Myocyte (in vitro differentiated cells): ENCODE results near the gene FAM168A. TPM values are rescaled to one million over a fixed set of nuclear protein-coding genes. Genes with fewer than 3 reads are reported as not detected.

ENCODE experiments used
- DNase-seq: peaks from one replicate; pipeline ENCODE4 v3.0.0-alpha.2; 2012; ENCODE audit warnings: low read depth
- total RNA-seq: library from RNA; depleted of rRNA; stranded (reverse); fragments of >200 nt; gene quantifications from 2 replicates; pipeline ENCODE4 v1.2.3, GENCODE V29; 2014

The FAM168A gene
- total RNA-seq, 1 donor from 2014 or later = 23.3 TPM

DNA sequence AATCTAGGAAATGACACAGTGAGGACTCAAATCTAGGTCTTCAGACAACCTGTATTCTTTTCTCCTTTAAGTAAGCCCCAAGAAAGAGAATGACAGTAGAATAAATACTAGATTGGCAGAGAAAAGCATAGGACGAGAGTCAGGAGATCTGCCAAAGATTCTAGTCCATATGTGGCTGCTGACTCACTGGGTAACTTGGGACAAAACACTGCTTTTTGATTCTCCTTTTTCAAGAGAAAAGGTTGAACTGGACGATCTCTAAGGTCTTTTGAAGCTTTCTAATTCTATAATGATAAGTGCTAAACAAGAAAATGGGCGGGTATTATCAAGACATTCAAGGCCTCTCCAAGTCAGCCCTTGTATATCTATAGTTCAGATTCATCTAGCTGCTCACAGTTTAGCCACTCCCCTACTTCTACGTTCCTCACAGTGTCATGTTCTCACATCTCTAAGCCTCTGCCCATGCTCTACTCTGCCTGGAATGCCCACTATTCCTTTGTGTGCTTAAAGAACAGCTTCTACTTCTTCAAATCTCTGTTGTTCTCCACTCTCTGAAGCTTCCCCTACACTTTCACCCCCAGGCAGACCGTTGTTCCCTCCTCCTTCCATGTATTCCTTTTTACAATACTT is 168.7 kb downstream of the FAM168A start:
- peak; percentile 50 for DNase-seq

DNA sequence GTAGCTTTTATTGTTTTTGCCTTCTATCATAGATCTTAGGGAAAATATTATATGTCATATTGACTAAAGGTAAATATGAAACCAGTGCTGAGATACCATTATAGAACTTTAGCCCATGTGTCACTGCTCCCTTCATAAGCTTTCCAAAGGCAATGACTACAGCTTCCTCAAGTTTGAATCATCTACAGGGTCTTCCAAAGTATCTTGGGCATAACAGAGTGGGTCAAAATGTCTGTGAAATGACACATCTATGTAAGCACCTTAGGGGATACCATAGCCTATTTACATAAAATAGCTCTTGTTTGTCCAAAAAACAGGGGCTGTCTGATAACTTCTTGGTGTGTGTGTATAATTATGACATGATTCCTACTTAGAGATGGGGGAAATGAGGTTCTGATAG is 169.2 kb downstream of the FAM168A start:
- DNase-seq = no peak

GRCh38 chr11:73428227-73428626 is 169.7 kb downstream of the FAM168A start:
- no peak for DNase-seq

DNA sequence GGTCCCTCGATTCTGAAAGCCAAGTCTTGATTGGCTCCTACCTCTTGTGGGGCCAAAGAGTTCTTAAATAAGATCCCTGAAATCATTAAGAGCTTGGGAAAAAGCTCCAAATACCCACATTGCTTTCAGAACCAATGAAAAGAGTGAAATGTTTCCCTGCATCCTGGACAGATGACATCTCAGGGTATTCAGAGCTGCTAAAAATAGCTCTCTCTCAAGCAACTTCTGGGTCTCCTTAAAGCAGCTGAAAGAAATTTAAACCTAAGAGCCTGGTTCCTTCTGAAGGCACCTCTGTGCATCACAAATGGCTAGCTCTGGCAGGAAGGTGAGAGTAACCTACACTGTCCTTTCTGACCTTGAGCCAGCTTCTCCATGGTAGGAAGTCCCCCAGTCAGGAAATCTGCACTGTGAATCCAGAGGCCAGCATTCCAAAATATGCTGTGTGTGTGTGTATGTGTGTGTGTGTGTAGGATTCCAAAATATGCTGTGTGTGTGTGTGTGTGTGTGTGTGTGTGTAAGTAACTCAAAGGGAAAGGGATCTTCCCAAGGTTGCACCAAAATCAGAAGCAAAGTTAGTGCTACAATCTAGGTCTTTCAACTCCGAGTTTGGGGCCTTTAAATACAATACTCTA is 171.6 kb downstream of the FAM168A start:
- DNase-seq = peak; percentile 52

- DNase-seq = no peak
Measured at GRCh38 chr11:73425108-73425507, 172.8 kb downstream of the FAM168A start.

- no peak for DNase-seq
Measured at GRCh38 chr11:73423506-73423905, 174.4 kb downstream of the FAM168A start.

GRCh38 chr11:73422886-73423285 is 175.0 kb downstream of the FAM168A start:
- no peak for DNase-seq

DNA sequence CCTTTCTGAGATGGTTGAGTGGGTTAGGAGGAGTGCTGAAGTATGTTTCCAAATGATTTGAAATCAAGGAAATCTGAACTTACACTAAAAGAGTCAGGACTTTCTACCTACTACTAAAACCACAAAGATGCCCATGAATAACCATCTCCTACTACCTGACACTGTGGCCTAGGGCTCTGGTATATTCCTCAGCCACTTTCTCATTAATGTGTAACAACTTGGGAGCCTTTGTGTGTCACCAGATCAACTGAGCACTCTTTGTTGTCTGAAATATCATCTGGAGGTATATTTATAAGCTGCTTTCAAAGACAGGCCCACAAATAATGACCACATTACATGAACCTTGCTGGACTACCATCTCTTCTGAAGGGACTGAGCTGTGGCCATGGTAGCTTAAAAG is 177.8 kb downstream of the FAM168A start:
- DNase-seq = no peak

GRCh38 chr11:73416786-73417185 is 181.1 kb downstream of the FAM168A start:
- no peak for DNase-seq

DNA sequence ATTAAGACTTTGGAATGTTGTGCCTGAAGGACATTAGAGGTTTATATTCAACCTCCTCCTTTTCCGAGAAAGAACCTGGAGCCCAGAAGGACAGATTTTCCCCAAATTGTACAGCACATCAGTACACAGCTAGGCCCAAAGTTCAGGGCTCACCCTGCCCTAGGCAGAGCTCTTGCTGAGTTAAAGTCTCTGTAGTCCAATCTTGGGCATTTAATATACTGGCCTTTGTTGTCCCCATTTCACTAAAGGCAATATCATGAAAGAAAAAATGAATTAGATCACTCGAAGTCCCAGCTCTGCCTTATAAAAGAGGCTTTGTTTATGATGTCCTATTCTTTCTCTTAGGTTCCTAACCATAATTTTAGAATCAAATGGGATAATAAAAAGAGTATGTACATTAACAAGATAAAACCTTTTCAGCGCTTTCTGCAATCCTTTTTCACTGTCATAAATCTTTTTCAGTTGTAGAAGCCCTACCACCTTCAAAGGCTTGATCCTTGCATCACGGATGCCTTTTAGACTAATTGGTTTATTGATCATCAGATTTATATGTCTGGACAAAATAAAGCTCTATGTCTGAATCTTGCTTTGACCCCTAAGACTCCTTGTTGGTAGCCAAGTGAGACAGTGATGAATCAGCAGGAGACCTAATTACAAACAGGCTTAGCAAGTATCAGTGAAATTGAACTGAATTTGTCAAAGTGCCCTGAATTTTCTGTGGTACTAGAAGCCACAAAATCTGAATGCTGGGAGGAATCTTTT is 181.9 kb downstream of the FAM168A start:
- DNase-seq = no peak

DNA sequence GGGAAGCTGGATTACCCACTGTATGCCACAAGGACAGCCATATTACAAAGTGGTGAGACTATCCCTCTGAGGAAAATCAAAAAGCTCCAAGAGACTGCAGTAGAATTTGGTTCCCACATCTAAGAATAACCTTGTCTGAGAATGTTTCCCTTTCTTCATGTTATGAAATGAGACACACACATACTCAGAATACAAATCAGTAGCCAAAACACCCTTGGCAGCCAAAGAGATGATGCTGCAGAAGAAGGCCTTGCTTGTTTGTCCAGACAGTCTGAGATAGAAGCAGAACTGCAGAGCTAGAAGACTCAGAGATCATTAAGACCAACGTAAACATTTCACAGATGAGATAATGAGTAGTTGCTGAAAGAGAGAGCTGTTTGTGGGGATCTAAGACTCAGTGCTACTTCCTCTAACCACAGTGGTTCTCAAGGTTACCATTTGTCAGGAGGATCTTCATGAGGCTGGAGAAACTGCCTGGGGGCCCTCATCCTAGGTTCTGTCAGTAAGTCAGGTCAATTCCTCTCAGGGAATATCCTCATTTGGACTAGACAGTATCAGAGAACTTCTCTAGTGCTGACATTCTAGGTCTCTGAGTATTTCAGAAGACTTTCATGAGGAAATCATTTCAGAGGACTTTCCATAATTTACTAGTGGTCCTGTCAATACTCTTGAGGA is 182.8 kb downstream of the FAM168A start:
- DNase-seq = peak; percentile 53

GRCh38 chr11:73413256-73413655 is 184.7 kb downstream of the FAM168A start:
- no peak for DNase-seq

DNA sequence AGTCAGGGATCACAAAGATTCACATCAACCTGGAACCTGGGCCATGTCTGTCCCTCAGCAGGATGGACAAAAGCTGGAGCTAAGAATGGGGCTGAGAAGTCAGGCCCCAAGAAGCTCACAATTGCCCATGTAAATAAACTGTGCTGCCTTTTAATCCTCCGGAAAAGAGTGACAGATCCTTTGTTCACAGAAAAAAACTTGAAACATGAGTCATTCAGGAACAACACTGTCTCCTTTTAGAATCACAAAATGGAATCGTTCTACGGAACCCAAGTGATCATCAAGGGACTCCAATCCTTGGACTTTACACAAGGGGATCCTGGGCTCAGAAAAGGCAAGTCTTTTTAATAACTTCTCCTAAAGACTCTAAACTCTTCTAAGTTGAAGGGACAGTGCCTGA is 185.6 kb downstream of the FAM168A start:
- DNase-seq = no peak

DNA sequence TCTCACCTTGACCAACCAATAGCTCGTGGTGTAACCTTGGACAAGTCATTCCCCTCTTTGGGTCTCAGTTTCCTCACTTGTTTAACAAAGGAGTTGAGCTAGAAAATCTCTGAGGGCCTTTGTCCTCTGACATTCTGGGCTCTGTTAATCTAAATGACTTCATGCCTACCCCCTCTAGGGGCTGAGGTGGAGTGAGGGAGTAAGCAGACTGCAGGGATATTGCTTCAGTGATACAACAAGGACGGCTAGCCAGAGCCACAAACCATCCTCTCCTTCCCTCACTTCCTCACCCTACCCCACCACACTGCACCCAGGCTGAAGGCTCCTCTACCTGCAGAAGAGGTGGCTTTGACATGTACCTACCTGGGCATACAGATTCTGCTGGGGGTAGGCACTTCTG is 186.9 kb downstream of the FAM168A start:
- DNase-seq = no peak

DNA sequence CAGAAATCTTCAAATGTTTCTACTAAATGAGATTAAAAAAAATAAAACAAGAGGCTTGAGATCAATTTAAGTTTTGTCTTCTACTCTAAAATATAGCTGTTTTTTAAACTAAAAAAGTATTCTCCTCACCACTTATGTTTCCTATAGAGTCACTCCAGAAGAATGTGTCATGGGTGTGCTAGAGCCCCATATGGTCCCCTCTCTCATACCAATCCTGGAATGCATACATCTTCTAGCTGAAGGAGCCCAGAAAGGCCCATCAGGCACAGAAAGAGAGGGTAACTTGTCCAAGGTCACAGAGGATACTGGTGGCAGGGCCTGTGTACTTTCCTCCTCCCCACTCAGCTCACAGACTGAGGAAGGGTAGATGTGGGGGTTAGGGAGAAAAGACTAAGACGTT is 187.3 kb downstream of the FAM168A start:
- no peak for DNase-seq

DNA sequence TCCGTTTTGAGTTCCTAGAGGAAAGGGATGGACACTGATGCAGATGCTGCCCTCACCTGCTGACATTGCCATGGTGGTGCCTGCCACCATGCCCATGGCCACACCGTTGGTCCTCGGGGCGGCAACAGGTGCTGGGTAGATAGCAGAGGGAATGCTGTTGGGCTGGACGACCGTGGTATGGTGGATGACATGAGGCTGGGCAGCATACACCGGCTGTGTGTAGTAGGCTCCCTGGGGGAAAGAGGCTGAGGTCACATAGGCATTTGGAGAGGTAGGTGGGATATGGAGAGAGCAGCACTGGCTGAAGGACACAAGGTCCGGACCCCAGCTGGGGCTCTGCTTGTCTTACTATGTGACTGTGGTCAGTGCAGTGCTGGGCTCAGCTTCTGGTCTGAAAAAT is 188.5 kb downstream of the FAM168A start:
- peak; percentile 59 for DNase-seq

DNA sequence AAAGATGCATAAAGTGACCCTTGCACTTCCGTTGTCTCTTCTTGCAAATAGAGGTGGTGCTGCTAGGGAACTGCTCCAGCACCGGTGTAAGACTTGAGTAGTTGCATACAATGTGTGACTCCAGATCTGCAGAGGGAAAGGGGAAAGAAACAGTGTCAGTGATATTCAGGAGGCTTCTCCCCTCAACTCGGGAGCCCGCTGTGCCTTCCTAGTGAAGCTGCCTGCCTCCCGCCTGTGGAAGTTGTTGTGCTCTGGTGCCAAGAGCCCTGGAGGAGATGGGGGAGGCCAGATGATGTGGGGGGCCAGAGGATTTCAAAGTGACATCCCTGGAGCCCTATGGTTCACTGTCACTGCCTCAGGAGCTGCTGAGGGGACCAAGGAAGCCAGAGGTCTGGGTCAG is 191.3 kb downstream of the FAM168A start:
- no peak for DNase-seq

GRCh38 chr11:73406131-73406530 is 191.8 kb downstream of the FAM168A start:
- DNase-seq = no peak

DNA sequence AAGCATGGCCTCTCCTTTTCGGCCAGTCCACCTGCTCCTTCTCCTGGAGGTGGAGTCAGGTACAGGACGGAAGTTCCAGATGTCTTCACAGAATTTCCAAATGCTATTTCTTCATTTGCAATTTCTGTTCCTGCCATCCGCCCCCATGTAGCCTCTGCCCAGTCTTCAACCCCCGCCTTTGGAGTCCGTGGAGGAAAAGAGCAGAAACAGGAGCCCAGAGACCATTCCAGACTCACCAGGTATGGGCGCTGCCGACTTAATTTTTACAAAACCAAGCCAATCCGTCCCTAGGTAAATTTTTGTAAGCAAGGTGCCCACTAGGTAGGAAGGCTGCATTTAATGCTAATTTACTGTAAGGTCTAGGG is 192.8 kb downstream of the FAM168A start:
- no peak for DNase-seq

DNA sequence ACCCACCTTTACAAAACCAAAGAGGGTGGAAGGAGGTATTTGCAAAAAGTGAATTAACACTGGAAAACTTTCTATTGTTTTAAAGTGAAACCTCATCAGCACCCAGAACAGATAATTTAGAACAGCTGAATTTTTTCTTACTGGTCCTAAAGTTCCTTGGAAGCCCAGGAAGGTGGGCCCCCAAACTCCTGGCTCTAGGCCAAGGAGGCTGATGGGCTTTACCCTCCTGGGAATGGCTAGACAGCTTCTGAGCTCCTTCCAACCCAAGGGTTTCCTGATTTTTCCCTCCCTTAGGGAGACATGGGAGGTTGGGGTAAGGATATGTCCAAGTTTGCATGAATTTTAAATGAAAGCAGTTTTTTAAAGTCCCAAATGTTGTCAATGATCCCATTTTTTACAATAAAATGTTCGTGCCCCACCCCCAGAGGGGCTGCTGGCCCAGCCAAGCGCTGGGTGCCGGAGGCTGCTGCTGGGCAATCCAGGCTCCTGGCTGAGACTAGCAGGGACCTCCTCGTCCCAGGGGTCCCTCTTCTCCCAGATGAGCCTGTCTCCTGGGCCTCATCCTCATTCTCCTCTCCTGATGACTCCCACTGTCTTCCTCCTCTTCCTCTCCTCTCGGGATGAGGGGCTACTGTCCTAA is 193.3 kb downstream of the FAM168A start:
- DNase-seq = no peak

DNA sequence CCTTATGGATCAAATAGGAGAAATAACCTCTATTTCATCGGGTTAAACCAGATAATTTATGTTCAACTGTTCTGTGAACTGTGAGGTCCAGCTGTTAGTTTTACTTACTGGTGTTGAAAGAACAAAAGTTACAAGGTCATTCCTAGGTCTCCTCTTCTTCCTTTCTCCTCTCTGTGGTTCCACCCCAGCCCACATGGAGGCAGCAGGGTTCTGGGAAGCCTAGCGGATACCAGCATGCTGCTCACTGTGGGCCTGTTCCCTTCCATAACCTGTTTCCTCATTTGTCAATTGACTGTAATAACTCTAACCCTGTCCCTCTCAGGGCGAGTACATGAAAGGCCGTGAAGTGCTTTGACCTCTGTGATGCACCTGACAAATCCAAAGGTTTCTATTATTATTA is 193.9 kb downstream of the FAM168A start:
- DNase-seq = peak; percentile 78

DNA sequence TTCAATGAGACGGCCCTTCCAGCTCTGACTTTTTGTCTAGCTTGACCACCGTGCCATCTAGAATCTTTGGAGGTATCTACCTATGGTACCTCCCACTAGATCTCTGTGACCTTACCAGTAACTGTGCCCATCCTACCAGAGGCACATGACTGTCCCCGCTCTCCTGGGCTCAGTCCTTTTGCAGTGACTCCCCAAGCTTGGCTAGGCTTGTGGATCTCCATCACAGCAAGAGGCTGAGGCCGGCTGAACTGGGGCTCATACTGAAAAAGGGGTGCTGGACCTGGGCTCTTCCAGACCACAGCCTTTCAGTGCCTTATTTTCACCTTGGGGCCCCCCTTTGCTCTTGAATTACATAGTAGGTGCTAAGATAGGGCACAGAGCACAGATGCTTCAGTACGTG is 194.4 kb downstream of the FAM168A start:
- no peak for DNase-seq
